HepG2 (cell line): ENCODE measurements around the gene ACTL7B. TPM values are rescaled to one million over a fixed set of nuclear protein-coding genes. Genes with fewer than 3 reads are reported as not detected.
A peak's percentile ranks its signal among the peaks of the same experiment; 100 is the strongest.

ENCODE experiments used
- ATAC-seq: fragments of 200-7000 bp; cut with Tn5 transposase; 3 replicates; pipeline ENCODE4 v1.9.1; 2020; ENCODE audit warnings: mild to moderate bottlenecking, moderate library complexity
- BruUV-seq: library from RNA; stranded (reverse); fragments of 400-500 nt; replicated peaks from 2 replicates; lab custom pipeline; 2021; lab: Mats Ljungman, UMichigan
- CTCF ChIA-PET: fragments of 300-600 bp; formaldehyde crosslinking; extraction: SDS; loops from one replicate; lab custom pipeline; 2021; ENCODE audit warnings: low total read pairs, inconsistent platforms, low intra/inter-chr PET ratio; lab: Yijun Ruan, JAX
- POLR2A ChIA-PET: fragments of 350-600 bp; sonication (Branson Sonifier 250); formaldehyde crosslinking; loops from one replicate; lab custom pipeline; 2020; ENCODE audit warnings: antibody characterized with exemption, inconsistent platforms; lab: Yijun Ruan, JAX
- DNase-seq: peaks from one replicate; pipeline ENCODE4 v3.0.0-alpha.2; 2015; ENCODE audit warnings: low spot score
- FAIRE-seq: peaks from 3 replicates; lab custom pipeline; 2011; peaks lifted over from hg19 to GRCh38; lab: Jason Lieb, UNC
- H2AFZ ChIP-seq: one replicate; pipeline ENCODE4 v1.6.1; 2011; ENCODE audit warnings: low read length, inconsistent platforms
- H3K27ac ChIP-seq: fragments of 300-600 bp; 3 replicates; pipeline ENCODE4 v1.8.0; 2011; ENCODE audit warnings: mixed run types, mild to moderate bottlenecking, mixed read lengths, low read length, inconsistent platforms; ENCODE audit not compliant: insufficient read depth; ENCODE audit errors: extremely low read length
- H3K27me3 ChIP-seq, 2 experiments: fragments of 200-600 bp in 1 of 2; 2 replicates in 1 of 2; 3 replicates in 1 of 2; pipeline versions ENCODE4 v1.6.0 to v1.8.0; 2011; ENCODE audit warnings: low read length in 2 of 2, mild to moderate bottlenecking in 2 of 2, moderate library complexity in 2 of 2, inconsistent platforms in 1 of 2; ENCODE audit not compliant: insufficient read depth in 2 of 2, control insufficient read depth in 1 of 2
- H3K36me3 ChIP-seq, 2 experiments: fragments of 200-600 bp in 1 of 2; replicated peaks in 1 of 2; 2 replicates in 1 of 2; 3 replicates in 1 of 2; pipeline versions ENCODE4 v1.5.1 to v1.8.0; 2011; ENCODE audit warnings: low read length in 2 of 2, inconsistent platforms in 1 of 2; ENCODE audit not compliant: insufficient read depth in 2 of 2, control insufficient read depth in 1 of 2
- H3K4me1 ChIP-seq: 2 replicates; pipeline ENCODE4 v1.5.1; 2012; ENCODE audit warnings: low read length, inconsistent platforms; ENCODE audit not compliant: insufficient read depth
- H3K4me2 ChIP-seq: 2 replicates; pipeline ENCODE4 v1.6.0; 2011; ENCODE audit warnings: low read depth, low read length, inconsistent platforms
- H3K4me3 ChIP-seq, 3 experiments: fragments of 200-600 bp in 1 of 3; sonication (generic), shearing (Covaris generic) in 1 of 3; replicated peaks in 1 of 3; 2 replicates each; pipeline ENCODE4 v1.5.1; 2011 to 2016; ENCODE audit warnings: low read length in 3 of 3, inconsistent platforms in 2 of 3, low read depth in 2 of 3, mild to moderate bottlenecking in 2 of 3, control low read depth in 1 of 3, mixed read lengths in 1 of 3; ENCODE audit not compliant: insufficient read depth in 1 of 3
- H3K79me2 ChIP-seq: one replicate; pipeline ENCODE4 v1.6.1; 2011; ENCODE audit warnings: low read length, inconsistent platforms; ENCODE audit not compliant: insufficient read depth
- H3K9ac ChIP-seq: 2 replicates; pipeline ENCODE4 v1.6.0; 2011; ENCODE audit warnings: mild to moderate bottlenecking, low read depth, low read length, inconsistent platforms; ENCODE audit not compliant: insufficient read depth
- H3K9me3 ChIP-seq: 2 replicates; pipeline ENCODE4 v1.5.1; 2012; ENCODE audit warnings: mild to moderate bottlenecking, low read length
- H4K20me1 ChIP-seq: 2 replicates; pipeline ENCODE4 v1.6.0; 2011; ENCODE audit warnings: inconsistent platforms, mild to moderate bottlenecking, low read length, moderate library complexity; ENCODE audit not compliant: insufficient read depth
- BCL6 ChIP-seq: IDR thresholded peaks from 2 replicates; pipeline ENCODE4 v1.6.1; 2016; ENCODE audit warnings: missing genetic modification reagents, missing compliant biosample characterization
- CREM ChIP-seq, 2 experiments: sonication (generic) in 1 of 2; formaldehyde crosslinking in 1 of 2; IDR thresholded peaks; 2 replicates each; pipeline versions ENCODE4 v1.4.0 to v1.6.1; 2016 to 2020; ENCODE audit warnings: antibody characterized with exemption in 1 of 2, mild to moderate bottlenecking in 1 of 2, missing genetic modification reagents in 1 of 2
- FOSL2 ChIP-seq: sonication (generic); formaldehyde crosslinking; IDR thresholded peaks from 2 replicates; pipeline ENCODE4 v1.4.0; 2020; ENCODE audit warnings: missing genetic modification reagents
- FOXA1 ChIP-seq, 2 experiments: fragments of 450-650 bp in 1 of 2; sonication (generic) in 1 of 2; formaldehyde crosslinking in 1 of 2; IDR thresholded peaks; 2 replicates each; pipeline versions ENCODE4 v1.4.0 to v1.6.1; 2016 to 2020; ENCODE audit warnings: missing genetic modification reagents in 1 of 2
- IRF2 ChIP-seq: IDR thresholded peaks from 2 replicates; pipeline ENCODE4 v1.6.1; 2018; ENCODE audit warnings: missing genetic modification reagents, missing compliant biosample characterization
- ISL2 ChIP-seq: sonication (generic); formaldehyde crosslinking; IDR thresholded peaks from 2 replicates; pipeline ENCODE4 v1.5.0; 2020; ENCODE audit warnings: missing genetic modification reagents
- NCOA2 ChIP-seq: sonication (generic); formaldehyde crosslinking; IDR thresholded peaks from 2 replicates; pipeline ENCODE4 v1.8.0; 2022; ENCODE audit warnings: inconsistent platforms
- POGZ ChIP-seq: sonication (generic); formaldehyde crosslinking; IDR thresholded peaks from 2 replicates; pipeline ENCODE4 v1.4.0; 2020; ENCODE audit warnings: mild to moderate bottlenecking, missing genetic modification reagents
- SIX4 ChIP-seq: sonication (generic); formaldehyde crosslinking; IDR thresholded peaks from 2 replicates; pipeline ENCODE4 v1.4.0; 2020; ENCODE audit warnings: missing genetic modification reagents
- SOX13 ChIP-seq, 3 experiments: fragments of 450-650 bp in 1 of 3; sonication (generic) in 1 of 3; formaldehyde crosslinking in 1 of 3; IDR thresholded peaks in 2 of 3; conservative IDR thresholded peaks in 1 of 3; 2 replicates each; pipeline versions ENCODE4 v1.5.0 to v1.6.1; 2016 to 2020; ENCODE audit warnings: antibody characterized with exemption in 1 of 3, mild to moderate bottlenecking in 1 of 3, missing compliant biosample characterization in 1 of 3, missing genetic modification reagents in 1 of 3, moderate library complexity in 1 of 3
- SOX5 ChIP-seq: IDR thresholded peaks from 2 replicates; pipeline ENCODE4 v1.6.1; 2016; ENCODE audit warnings: borderline replicate concordance
- SOX6 ChIP-seq, 2 experiments: fragments of 450-650 bp in 1 of 2; sonication (generic) in 1 of 2; formaldehyde crosslinking in 1 of 2; IDR thresholded peaks; 2 replicates each; pipeline versions ENCODE4 v1.4.0 to v1.6.1; 2017 to 2020; ENCODE audit warnings: antibody characterized with exemption in 1 of 2, mild to moderate bottlenecking in 1 of 2, missing genetic modification reagents in 1 of 2
- SP5 ChIP-seq: IDR thresholded peaks from 2 replicates; pipeline ENCODE4 v1.6.1; 2016; ENCODE audit warnings: low read depth, borderline replicate concordance
- SRSF1 ChIP-seq: fragments of 200-400 bp; formaldehyde crosslinking; optimal IDR thresholded peaks from 2 replicates; pipeline ENCODE3; 2017; ENCODE audit warnings: mild to moderate bottlenecking, low read depth, low read length, moderate library complexity
- ZFX ChIP-seq: sonication (generic); formaldehyde crosslinking; IDR thresholded peaks from 2 replicates; pipeline ENCODE4 v1.4.0; 2020; ENCODE audit warnings: mild to moderate bottlenecking, low read depth, missing genetic modification reagents, moderate library complexity
- WGBS: methylation state at CpG from one replicate; pipeline ENCODE4 v1.1.6; 2017; ENCODE audit warnings: low lambda C conversion rate; 5-methylcytosine and 5-hydroxymethylcytosine counted together
- in situ Hi-C: cut with HindIII; loops from 2 replicates; pipeline ENCODE4 v1.10.0; 2017; ENCODE audit warnings: low pct_unique_long_range_greater_than_20kb; ENCODE audit not compliant: extremely low pct_ligation_motif_present
- intact Hi-C: fragments of 100-400 bp; cut with micrococcal nuclease; formaldehyde crosslinking; loops from one replicate; pipeline ENCODE4 v1.10.0; 2022; ENCODE audit not compliant: unreplicated experiment
- polyA plus RNA-seq, 8 experiments: library from polyadenylated mRNA; depleted of rRNA in 3 of 8; stranded (reverse) in 7 of 8; unstranded in 1 of 8; fragments of >200 nt; fragmentation: Illumina TruSeq in 4 of 8; extraction: Trizol in 4 of 8; gene quantifications; 2 replicates each; pipeline versions ENCODE4 v1.2.1 to v1.2.3, GENCODE V29; 2011 to 2016; ENCODE audit warnings: low read depth in 4 of 8, missing spikeins in 1 of 8, mixed read lengths in 1 of 8; ENCODE audit not compliant: insufficient read depth in 1 of 8
- total RNA-seq, 5 experiments: library from RNA; depleted of rRNA; stranded (reverse); fragments of >200 nt; fragmentation: Illumina TruSeq; extraction: Trizol; gene quantifications; 2 replicates each; pipeline ENCODE4 v1.2.3, GENCODE V29; 2016; ENCODE audit warnings: low read depth in 1 of 5
- TF ChIP-seq, protein P1 (sequence below): IDR thresholded peaks from 2 replicates; pipeline ENCODE4 v1.6.1; 2012; ENCODE audit warnings: inconsistent platforms
- TF ChIP-seq, protein P2 (sequence below): sonication (generic); formaldehyde crosslinking; IDR thresholded peaks from 2 replicates; pipeline ENCODE4 v1.5.0; 2020; ENCODE audit warnings: mild to moderate bottlenecking, missing genetic modification reagents, moderate library complexity
- TF ChIP-seq, protein P3 (sequence below): sonication (generic); IDR thresholded peaks from 2 replicates; pipeline ENCODE4 v1.6.1; 2016; ENCODE audit warnings: low read depth, borderline replicate concordance

The ACTL7B gene
- total and polyA plus RNA-seq, 2 of the 13 experiments (the other 11 are each of a cell fraction or from before 2014, with no cell fraction given): 0.07 to 0.11 TPM

DNA sequence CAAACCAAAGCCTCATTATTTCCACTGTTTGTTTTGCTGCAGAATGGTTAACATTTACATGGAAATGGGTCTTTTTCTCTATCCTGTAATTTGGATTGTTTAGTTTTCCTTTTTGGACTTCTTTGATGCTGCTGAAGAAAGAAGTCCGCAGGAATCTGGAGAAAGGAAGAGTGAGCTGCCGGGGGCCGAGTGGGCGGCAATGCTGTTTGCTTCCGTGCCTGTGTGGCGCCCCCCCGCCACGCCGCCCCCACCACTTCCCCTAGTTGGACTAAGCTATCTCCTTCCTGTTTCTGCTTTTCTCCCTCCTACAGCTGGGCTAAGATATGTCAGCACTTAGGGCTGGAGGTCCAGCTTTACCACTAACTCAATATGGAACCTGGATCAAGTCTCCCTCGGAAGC is 39.7 kb downstream of the ACTL7B start:
- peak; percentile 56 for ATAC-seq
- DNase-seq: peak; percentile 60
- H3K27ac ChIP-seq: peak overlapping the region; percentile 5
- BruUV-seq: no TSS peak
- intact Hi-C loops: no loop called here
- peaks cover 52% of the 10 kb centered on the region for H3K4me1 ChIP-seq
- no peaks in the 10 kb centered on the region for H3K9me3 ChIP-seq
- H3K36me3 ChIP-seq: no peaks in the 10 kb centered on the region
- 0 out of 2 replicates have a peak overlapping the region, but pooled peaks have one; percentile 5 for H3K9ac ChIP-seq
- H3K27me3 ChIP-seq: no peaks in the 10 kb centered on the region
- H3K4me2 ChIP-seq: peak overlapping the region; percentile 55
- in situ Hi-C loops: loop anchor here (25.0 kb wide), 1 partner anchor 1329 kb away; the partner anchor contains the start of gene KLF4
- 11% methylated on average over 10 of the region's 10 CpGs for WGBS
- H2AFZ ChIP-seq: peak overlapping the region; percentile 28
- H3K4me3 ChIP-seq: peak overlapping the region; percentile 3 to 17 (median 16); a peak in 4 of 6 replicates
- no peaks in the 10 kb centered on the region for H4K20me1 ChIP-seq
- POLR2A ChIA-PET: no interaction called here
- peak; percentile 32 for FAIRE-seq
- CTCF ChIA-PET: no interaction called here
- H3K79me2 ChIP-seq: no peaks in the 10 kb centered on the region
- 0 out of 2 replicates have a peak, but pooled peaks have one; percentile 22 for TF ChIP-seq BCL6 (CRISPR knock-in tag)
- TF ChIP-seq NCOA2 (CRISPR knock-in tag): peak; percentile 56; the same call in 1 of the 2 replicates
- peak; percentile 89 for TF ChIP-seq SRSF1
- no peak for TF ChIP-seq ZFX
- TF ChIP-seq ISL2 (CRISPR knock-in tag): peak; percentile 63
- TF ChIP-seq, protein P1, sequence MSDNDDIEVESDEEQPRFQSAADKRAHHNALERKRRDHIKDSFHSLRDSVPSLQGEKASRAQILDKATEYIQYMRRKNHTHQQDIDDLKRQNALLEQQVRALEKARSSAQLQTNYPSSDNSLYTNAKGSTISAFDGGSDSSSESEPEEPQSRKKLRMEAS: 0 out of 2 replicates have a peak, but pooled peaks have one; percentile 19
- 0 out of 2 replicates have a peak, but pooled peaks have one; percentile 26 for TF ChIP-seq SP5 (CRISPR knock-in tag)
- no peak for TF ChIP-seq SOX13 (IDR thresholded peaks at IDR 0.05)
- peak in 1 of 2 experiments; percentile 58; a peak in 2 of 4 replicates for TF ChIP-seq SOX13 (CRISPR knock-in tag; conservative IDR thresholded peaks at IDR 0.05 in 1 of 2, IDR thresholded peaks at IDR 0.05 in 1 of 2)
- TF ChIP-seq, protein P2, sequence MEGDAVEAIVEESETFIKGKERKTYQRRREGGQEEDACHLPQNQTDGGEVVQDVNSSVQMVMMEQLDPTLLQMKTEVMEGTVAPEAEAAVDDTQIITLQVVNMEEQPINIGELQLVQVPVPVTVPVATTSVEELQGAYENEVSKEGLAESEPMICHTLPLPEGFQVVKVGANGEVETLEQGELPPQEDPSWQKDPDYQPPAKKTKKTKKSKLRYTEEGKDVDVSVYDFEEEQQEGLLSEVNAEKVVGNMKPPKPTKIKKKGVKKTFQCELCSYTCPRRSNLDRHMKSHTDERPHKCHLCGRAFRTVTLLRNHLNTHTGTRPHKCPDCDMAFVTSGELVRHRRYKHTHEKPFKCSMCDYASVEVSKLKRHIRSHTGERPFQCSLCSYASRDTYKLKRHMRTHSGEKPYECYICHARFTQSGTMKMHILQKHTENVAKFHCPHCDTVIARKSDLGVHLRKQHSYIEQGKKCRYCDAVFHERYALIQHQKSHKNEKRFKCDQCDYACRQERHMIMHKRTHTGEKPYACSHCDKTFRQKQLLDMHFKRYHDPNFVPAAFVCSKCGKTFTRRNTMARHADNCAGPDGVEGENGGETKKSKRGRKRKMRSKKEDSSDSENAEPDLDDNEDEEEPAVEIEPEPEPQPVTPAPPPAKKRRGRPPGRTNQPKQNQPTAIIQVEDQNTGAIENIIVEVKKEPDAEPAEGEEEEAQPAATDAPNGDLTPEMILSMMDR (CRISPR knock-in tag): 0 out of 2 replicates have a peak, but pooled peaks have one; percentile 8
- TF ChIP-seq IRF2 (CRISPR knock-in tag): no peak
- no peak for TF ChIP-seq SIX4 (CRISPR knock-in tag)
- peak; percentile 39; the same call in 1 of the 2 replicates for TF ChIP-seq SOX5 (CRISPR knock-in tag)
- 0 out of 2 replicates have a peak, but pooled peaks have one; percentile 11 for TF ChIP-seq FOSL2 (CRISPR knock-in tag)
- TF ChIP-seq, protein P3, sequence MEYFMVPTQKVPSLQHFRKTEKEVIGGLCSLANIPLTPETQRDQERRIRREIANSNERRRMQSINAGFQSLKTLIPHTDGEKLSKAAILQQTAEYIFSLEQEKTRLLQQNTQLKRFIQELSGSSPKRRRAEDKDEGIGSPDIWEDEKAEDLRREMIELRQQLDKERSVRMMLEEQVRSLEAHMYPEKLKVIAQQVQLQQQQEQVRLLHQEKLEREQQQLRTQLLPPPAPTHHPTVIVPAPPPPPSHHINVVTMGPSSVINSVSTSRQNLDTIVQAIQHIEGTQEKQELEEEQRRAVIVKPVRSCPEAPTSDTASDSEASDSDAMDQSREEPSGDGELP: peak; percentile 21; the same call in 1 of the 2 replicates
- TF ChIP-seq FOXA1 (IDR thresholded peaks at IDR 0.05): no peak
- TF ChIP-seq FOXA1 (CRISPR knock-in tag; IDR thresholded peaks at IDR 0.05): peak; percentile 20; the same call in 1 of the 2 replicates
- TF ChIP-seq CREM (IDR thresholded peaks at IDR 0.05): peak; percentile 51; the same call in 1 of the 2 replicates
- no peak for TF ChIP-seq CREM (CRISPR knock-in tag; IDR thresholded peaks at IDR 0.05)
- TF ChIP-seq POGZ: 0 out of 2 replicates have a peak, but pooled peaks have one; percentile 23
- no peak for TF ChIP-seq SOX6 (IDR thresholded peaks at IDR 0.05)
- peak; percentile 45; the same call in 1 of the 2 replicates for TF ChIP-seq SOX6 (CRISPR knock-in tag; IDR thresholded peaks at IDR 0.05)
